Cerebellar nuclear complex (tissue), 1 donor: ENCODE data around the gene FBL.
"Not testable (repeated sequence)": the region's sequence is repeated elsewhere in the genome, so short reads cannot be mapped to it uniquely, and the experiment has no call there.

Experiments
- DNase-seq, 2 experiments: peaks; one replicate each; lab custom pipeline; 2025; lab: John Stamatoyannopoulos, UW

The FBL gene

GRCh38 chr19:39824143-39825092 lies 21.8 kb downstream of the FBL start:
- peak; percentile 91 to 95 for DNase-seq

- DNase-seq: no peak
These were observed 22.5 kb downstream of the FBL start for GRCh38 chr19:39823686-39824085.

- no peak for DNase-seq
These were observed 25.5 kb downstream of the FBL start for GRCh38 chr19:39820696-39821095.

GRCh38 chr19:39819786-39820185 lies 26.4 kb downstream of the FBL start:
- no peak for DNase-seq

GRCh38 chr19:39818626-39819097 lies 27.5 kb downstream of the FBL start:
- no peak for DNase-seq

GRCh38 chr19:39817888-39818561 lies 28.2 kb downstream of the FBL start:
- DNase-seq: no peak

- no peak for DNase-seq
These were observed 29.7 kb downstream of the FBL start for GRCh38 chr19:39816287-39817048.

GRCh38 chr19:39814595-39814994 lies 31.6 kb downstream of the FBL start:
- no peak for DNase-seq

- not testable (repeated sequence) for DNase-seq
These were observed 32.1 kb downstream of the FBL start for GRCh38 chr19:39814111-39814510.

- DNase-seq: no peak
These were observed 32.8 kb downstream of the FBL start for GRCh38 chr19:39813264-39813993.

- DNase-seq: no peak
These were observed 35.1 kb downstream of the FBL start for GRCh38 chr19:39811064-39811463.

- DNase-seq: no peak
These were observed 35.8 kb downstream of the FBL start for GRCh38 chr19:39810424-39810823.

- DNase-seq: no peak
These were observed 36.8 kb downstream of the FBL start for GRCh38 chr19:39809368-39809767.

- not testable (repeated sequence) for DNase-seq
These were observed 37.5 kb downstream of the FBL start for GRCh38 chr19:39808688-39809087.

- DNase-seq: no peak
These were observed 38.3 kb downstream of the FBL start for GRCh38 chr19:39807846-39808364.

GRCh38 chr19:39805104-39805503 lies 41.1 kb downstream of the FBL start:
- no peak for DNase-seq

- DNase-seq: no peak
These were observed 43.2 kb downstream of the FBL start for GRCh38 chr19:39802958-39803357.

- DNase-seq: no peak
These were observed 49.1 kb downstream of the FBL start for GRCh38 chr19:39797083-39797482.

GRCh38 chr19:39796000-39796498 lies 50.1 kb downstream of the FBL start:
- no peak for DNase-seq

- DNase-seq: no peak
These were observed 51.2 kb downstream of the FBL start for GRCh38 chr19:39795001-39795400.

GRCh38 chr19:39792999-39793546 lies 53.1 kb downstream of the FBL start:
- no peak for DNase-seq
